HEK293 (cell line): ENCODE results near the gene NRBF2.

Source experiments
- CTCF ChIA-PET: fragments of 350-600 bp; formaldehyde crosslinking; extraction: SDS; loops from one replicate; lab custom pipeline; 2021; ENCODE audit warnings: antibody characterized with exemption; lab: Yijun Ruan, JAX
- POLR2A ChIA-PET: fragments of 300-600 bp; formaldehyde crosslinking; extraction: SDS; loops from one replicate; lab custom pipeline; 2020; ENCODE audit warnings: antibody characterized with exemption, inconsistent platforms; lab: Yijun Ruan, JAX
- H3K27ac ChIP-seq: fragments of 200-500 bp; sonication (Bioruptor generic); 2 replicates; pipeline ENCODE4 v1.5.1; 2014; ENCODE audit warnings: low read depth, low read length, control low read depth, inconsistent platforms; ENCODE audit errors: extremely low read depth
- H3K36me3 ChIP-seq, 2 experiments: fragments of 200-500 bp in 1 of 2; sonication (Bioruptor generic) in 1 of 2; 1 replicate in 1 of 2; 2 replicates in 1 of 2; pipeline ENCODE4 v1.5.1; 2014 to 2017; ENCODE audit warnings: inconsistent platforms in 2 of 2, low read length in 2 of 2; ENCODE audit not compliant: control insufficient read depth in 2 of 2, insufficient read depth in 1 of 2
- H3K4me1 ChIP-seq: fragments of 200-500 bp; sonication (Bioruptor generic); 2 replicates; pipeline ENCODE4 v1.5.1; 2014; ENCODE audit warnings: mild to moderate bottlenecking, low read length, inconsistent platforms; ENCODE audit not compliant: control insufficient read depth, insufficient read depth
- H3K4me3 ChIP-seq: 2 replicates; pipeline ENCODE4 v1.5.1; 2011; ENCODE audit warnings: low read depth, mild to moderate bottlenecking, control low read depth, low read length, moderate library complexity
- H3K9me3 ChIP-seq: fragments of 200-500 bp; sonication (Bioruptor generic); 2 replicates; pipeline ENCODE4 v1.5.1; 2014; ENCODE audit warnings: low read depth, low read length, inconsistent platforms; ENCODE audit not compliant: control insufficient read depth, insufficient read depth
- BCL11B ChIP-seq: fragments of 450-650 bp; formaldehyde crosslinking; IDR thresholded peaks from 2 replicates; pipeline ENCODE4 v1.5.1; 2016; ENCODE audit warnings: low read depth, missing biosample characterization, missing genetic modification characterization
- GLIS1 ChIP-seq: fragments of 450-650 bp; formaldehyde crosslinking; IDR thresholded peaks from 2 replicates; pipeline ENCODE4 v1.5.1; 2016; ENCODE audit warnings: missing biosample characterization, missing genetic modification characterization
- IKZF3 ChIP-seq: fragments of 450-650 bp; IDR thresholded peaks from 2 replicates; pipeline ENCODE4 v1.5.0; 2018; ENCODE audit warnings: missing biosample characterization, mild to moderate bottlenecking, missing genetic modification characterization, moderate library complexity
- KLF16 ChIP-seq: fragments of 450-650 bp; formaldehyde crosslinking; IDR thresholded peaks from 2 replicates; pipeline ENCODE4 v1.5.1; 2017; ENCODE audit warnings: missing biosample characterization, missing genetic modification characterization
- KLF9 ChIP-seq: fragments of 450-650 bp; formaldehyde crosslinking; IDR thresholded peaks from 2 replicates; pipeline ENCODE4 v1.5.1; 2016; ENCODE audit warnings: missing biosample characterization, missing genetic modification characterization, low read depth
- MYNN ChIP-seq: fragments of 450-650 bp; formaldehyde crosslinking; IDR thresholded peaks from 2 replicates; pipeline ENCODE4 v1.5.1; 2016; ENCODE audit warnings: missing biosample characterization, missing genetic modification characterization, borderline replicate concordance
- PRDM1 ChIP-seq: fragments of 450-650 bp; formaldehyde crosslinking; IDR thresholded peaks from 2 replicates; pipeline ENCODE4; 2016; ENCODE audit warnings: missing biosample characterization, missing genetic modification characterization
- TCF7L2 ChIP-seq: IDR thresholded peaks from 2 replicates; pipeline ENCODE4 v1.6.1; 2011; ENCODE audit warnings: low read depth, mild to moderate bottlenecking, inconsistent platforms, low read length, moderate library complexity, borderline replicate concordance
- ZBTB20 ChIP-seq: fragments of 450-650 bp; formaldehyde crosslinking; IDR thresholded peaks from 2 replicates; pipeline ENCODE4 v1.5.1; 2016; ENCODE audit warnings: missing biosample characterization, missing genetic modification characterization
- ZIC2 ChIP-seq: fragments of 450-650 bp; formaldehyde crosslinking; IDR thresholded peaks from 2 replicates; pipeline ENCODE4 v1.5.1; 2016; ENCODE audit warnings: missing biosample characterization, missing genetic modification characterization
- ZNF132 ChIP-seq: fragments of 450-650 bp; formaldehyde crosslinking; IDR thresholded peaks from 2 replicates; pipeline ENCODE4 v1.5.1; 2017; ENCODE audit warnings: missing biosample characterization, missing genetic modification characterization, borderline replicate concordance
- ZNF174 ChIP-seq: fragments of 450-650 bp; formaldehyde crosslinking; IDR thresholded peaks from 2 replicates; pipeline ENCODE4 v1.5.0; 2017; ENCODE audit warnings: missing biosample characterization, mild to moderate bottlenecking, missing genetic modification characterization
- ZNF175 ChIP-seq: fragments of 450-650 bp; formaldehyde crosslinking; IDR thresholded peaks from 2 replicates; pipeline ENCODE4 v1.5.1; 2016; ENCODE audit warnings: missing biosample characterization, missing genetic modification characterization
- ZNF184 ChIP-seq: fragments of 450-650 bp; IDR thresholded peaks from 2 replicates; pipeline ENCODE4 v1.5.1; 2018; ENCODE audit warnings: missing biosample characterization, mild to moderate bottlenecking, missing genetic modification characterization
- ZNF211 ChIP-seq: fragments of 450-650 bp; formaldehyde crosslinking; IDR thresholded peaks from 2 replicates; pipeline ENCODE4 v1.5.1; 2016; ENCODE audit warnings: low read depth, missing biosample characterization, missing genetic modification characterization
- ZNF26 ChIP-seq: fragments of 450-650 bp; formaldehyde crosslinking; IDR thresholded peaks from 2 replicates; pipeline ENCODE4 v1.5.1; 2016; ENCODE audit warnings: missing biosample characterization, missing genetic modification characterization
- ZNF311 ChIP-seq: fragments of 450-650 bp; formaldehyde crosslinking; IDR thresholded peaks from 2 replicates; pipeline ENCODE4 v1.5.1; 2017; ENCODE audit warnings: missing biosample characterization, missing genetic modification characterization, borderline replicate concordance
- ZNF391 ChIP-seq: fragments of 450-650 bp; formaldehyde crosslinking; IDR thresholded peaks from 2 replicates; pipeline ENCODE4 v1.5.1; 2016; ENCODE audit warnings: low read depth, missing biosample characterization, missing genetic modification characterization, borderline replicate concordance
- ZNF416 ChIP-seq: fragments of 450-650 bp; formaldehyde crosslinking; IDR thresholded peaks from 2 replicates; pipeline ENCODE4 v1.5.1; 2016; ENCODE audit warnings: missing biosample characterization, missing genetic modification characterization
- ZNF423 ChIP-seq: fragments of 450-650 bp; formaldehyde crosslinking; IDR thresholded peaks from 2 replicates; pipeline ENCODE4 v1.5.1; 2016; ENCODE audit warnings: missing biosample characterization, missing genetic modification characterization
- ZNF48 ChIP-seq: fragments of 450-650 bp; formaldehyde crosslinking; IDR thresholded peaks from 2 replicates; pipeline ENCODE4 v1.5.1; 2016; ENCODE audit warnings: missing biosample characterization, missing genetic modification characterization
- ZNF510 ChIP-seq: fragments of 450-650 bp; formaldehyde crosslinking; IDR thresholded peaks from 2 replicates; pipeline ENCODE4 v1.5.1; 2018; ENCODE audit warnings: mild to moderate bottlenecking, missing genetic modification characterization, missing biosample characterization; ENCODE audit not compliant: insufficient replicate concordance
- ZNF521 ChIP-seq: fragments of 450-650 bp; formaldehyde crosslinking; IDR thresholded peaks from 2 replicates; pipeline ENCODE4 v1.5.1; 2017; ENCODE audit warnings: missing biosample characterization, mild to moderate bottlenecking, missing genetic modification characterization
- ZNF529 ChIP-seq: fragments of 450-650 bp; formaldehyde crosslinking; IDR thresholded peaks from 2 replicates; pipeline ENCODE4 v1.5.1; 2017; ENCODE audit warnings: missing genetic modification characterization, missing biosample characterization; ENCODE audit not compliant: insufficient replicate concordance
- ZNF561 ChIP-seq: fragments of 450-650 bp; IDR thresholded peaks from 2 replicates; pipeline ENCODE4 v1.5.1; 2018; ENCODE audit warnings: missing biosample characterization, missing genetic modification characterization, borderline replicate concordance
- ZNF585B ChIP-seq: fragments of 450-650 bp; formaldehyde crosslinking; IDR thresholded peaks from 2 replicates; pipeline ENCODE4 v1.5.1; 2016; ENCODE audit warnings: missing biosample characterization, missing genetic modification characterization
- ZNF623 ChIP-seq: fragments of 450-650 bp; formaldehyde crosslinking; IDR thresholded peaks from 2 replicates; pipeline ENCODE4 v1.5.1; 2016; ENCODE audit warnings: missing biosample characterization, missing genetic modification characterization
- ZNF660 ChIP-seq: fragments of 450-650 bp; IDR thresholded peaks from 2 replicates; pipeline ENCODE4 v1.5.1; 2018; ENCODE audit warnings: missing biosample characterization, mild to moderate bottlenecking, missing genetic modification characterization
- ZNF843 ChIP-seq: fragments of 450-650 bp; formaldehyde crosslinking; IDR thresholded peaks from 2 replicates; pipeline ENCODE4 v1.5.1; 2016; ENCODE audit warnings: missing biosample characterization, missing genetic modification characterization
- TF ChIP-seq, protein P1 (sequence below): fragments of 450-650 bp; formaldehyde crosslinking; IDR thresholded peaks from 2 replicates; pipeline ENCODE4 v1.5.1; 2016; ENCODE audit warnings: missing biosample characterization, missing genetic modification characterization
- TF ChIP-seq, protein P2 (sequence below): fragments of 450-650 bp; formaldehyde crosslinking; IDR thresholded peaks from 2 replicates; pipeline ENCODE4 v1.5.1; 2016; ENCODE audit warnings: missing biosample characterization, missing genetic modification characterization
- TF ChIP-seq, protein P3 (sequence below): fragments of 450-650 bp; formaldehyde crosslinking; IDR thresholded peaks from 2 replicates; pipeline ENCODE4 v1.5.1; 2016; ENCODE audit warnings: missing biosample characterization, missing genetic modification characterization

NRBF2 gene

DNA sequence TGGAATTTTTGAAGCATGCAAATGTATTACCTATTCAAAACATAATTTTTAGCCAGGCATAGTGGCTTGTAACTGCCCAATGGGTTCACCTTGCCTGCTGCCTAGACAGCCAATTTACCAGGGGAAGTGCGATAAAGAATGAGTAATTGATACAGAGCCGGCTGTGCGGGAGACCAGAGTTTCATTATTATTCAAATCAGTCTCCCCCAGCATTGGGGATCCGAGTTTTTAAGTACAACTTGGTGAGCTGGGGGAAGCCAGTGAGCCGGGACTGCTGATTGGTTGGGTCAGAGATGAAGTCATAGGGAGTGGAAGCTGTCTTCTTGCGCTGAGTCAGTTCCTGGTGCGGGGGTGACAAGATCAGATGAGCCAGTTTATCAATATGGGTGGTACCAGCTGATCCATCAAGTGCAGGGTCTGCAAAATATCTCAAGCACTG lies 29.1 kb upstream of the NRBF2 start:
- POLR2A ChIA-PET, result interaction anchor here (1.5 kb wide), 1 partner anchor 29 kb away, joined by 4 read pairs; the partner anchor contains the start of gene NRBF2
- CTCF ChIA-PET, result no interaction called here
- Histone ChIP-seq H3K9me3 (no peaks in the 10 kb centered on the region), H3K36me3 (no peaks in the 10 kb centered on the region), H3K27ac (no peak overlapping the region), H3K4me1 (no peaks in the 10 kb centered on the region), H3K4me3 (no peak overlapping the region)
- TF ChIP-seq TCF7L2 (no peak), ZNF660 (no peak), ZNF132 (tag by site-specific recombination) (no peak), ZNF48 (tag by site-specific recombination) (no peak), ZNF311 (tag by site-specific recombination) (no peak), PRDM1 (no peak), ZNF175 (tag by site-specific recombination) (no peak), ZNF423 (tag by site-specific recombination) (no peak), ZNF561 (no peak), IKZF3 (no peak), ZNF529 (tag by site-specific recombination) (no peak), ZNF843 (tag by site-specific recombination) (no peak), ZIC2 (tag by site-specific recombination) (no peak), ZNF585B (tag by site-specific recombination) (no peak)
- TF ChIP-seq, protein P1, sequence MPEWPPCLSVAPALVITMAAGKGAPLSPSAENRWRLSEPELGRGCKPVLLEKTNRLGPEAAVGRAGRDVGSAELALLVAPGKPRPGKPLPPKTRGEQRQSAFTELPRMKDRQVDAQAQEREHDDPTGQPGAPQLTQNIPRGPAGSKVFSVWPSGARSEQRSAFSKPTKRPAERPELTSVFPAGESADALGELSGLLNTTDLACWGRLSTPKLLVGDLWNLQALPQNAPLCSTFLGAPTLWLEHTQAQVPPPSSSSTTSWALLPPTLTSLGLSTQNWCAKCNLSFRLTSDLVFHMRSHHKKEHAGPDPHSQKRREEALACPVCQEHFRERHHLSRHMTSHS (tag by site-specific recombination), result no peak
- TF ChIP-seq, protein P2, sequence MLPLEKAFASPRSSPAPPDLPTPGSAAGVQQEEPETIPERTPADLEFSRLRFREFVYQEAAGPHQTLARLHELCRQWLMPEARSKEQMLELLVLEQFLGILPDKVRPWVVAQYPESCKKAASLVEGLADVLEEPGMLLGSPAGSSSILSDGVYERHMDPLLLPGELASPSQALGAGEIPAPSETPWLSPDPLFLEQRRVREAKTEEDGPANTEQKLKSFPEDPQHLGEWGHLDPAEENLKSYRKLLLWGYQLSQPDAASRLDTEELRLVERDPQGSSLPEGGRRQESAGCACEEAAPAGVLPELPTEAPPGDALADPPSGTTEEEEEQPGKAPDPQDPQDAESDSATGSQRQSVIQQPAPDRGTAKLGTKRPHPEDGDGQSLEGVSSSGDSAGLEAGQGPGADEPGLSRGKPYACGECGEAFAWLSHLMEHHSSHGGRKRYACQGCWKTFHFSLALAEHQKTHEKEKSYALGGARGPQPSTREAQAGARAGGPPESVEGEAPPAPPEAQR, result no peak
- TF ChIP-seq, protein P3, sequence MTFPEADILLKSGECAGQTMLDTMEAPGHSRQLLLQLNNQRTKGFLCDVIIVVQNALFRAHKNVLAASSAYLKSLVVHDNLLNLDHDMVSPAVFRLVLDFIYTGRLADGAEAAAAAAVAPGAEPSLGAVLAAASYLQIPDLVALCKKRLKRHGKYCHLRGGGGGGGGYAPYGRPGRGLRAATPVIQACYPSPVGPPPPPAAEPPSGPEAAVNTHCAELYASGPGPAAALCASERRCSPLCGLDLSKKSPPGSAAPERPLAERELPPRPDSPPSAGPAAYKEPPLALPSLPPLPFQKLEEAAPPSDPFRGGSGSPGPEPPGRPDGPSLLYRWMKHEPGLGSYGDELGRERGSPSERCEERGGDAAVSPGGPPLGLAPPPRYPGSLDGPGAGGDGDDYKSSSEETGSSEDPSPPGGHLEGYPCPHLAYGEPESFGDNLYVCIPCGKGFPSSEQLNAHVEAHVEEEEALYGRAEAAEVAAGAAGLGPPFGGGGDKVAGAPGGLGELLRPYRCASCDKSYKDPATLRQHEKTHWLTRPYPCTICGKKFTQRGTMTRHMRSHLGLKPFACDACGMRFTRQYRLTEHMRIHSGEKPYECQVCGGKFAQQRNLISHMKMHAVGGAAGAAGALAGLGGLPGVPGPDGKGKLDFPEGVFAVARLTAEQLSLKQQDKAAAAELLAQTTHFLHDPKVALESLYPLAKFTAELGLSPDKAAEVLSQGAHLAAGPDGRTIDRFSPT (tag by site-specific recombination), result no peak

- no peak overlapping the region for H3K27ac ChIP-seq
- ChIA-PET POLR2A (interaction anchor here (0.6 to 1.5 kb wide), 2 partner anchors 22 to 28 kb away, joined by 4 to 6 read pairs; partner anchors contain the start of gene NRBF2), CTCF (no interaction called here)
- H3K4me1 ChIP-seq, result no peaks in the 10 kb centered on the region
- TF ChIP-seq ZNF521 (no peak), ZNF211 (tag by site-specific recombination) (no peak), MYNN (tag by site-specific recombination) (no peak), ZNF391 (no peak), ZNF416 (tag by site-specific recombination) (no peak), ZBTB20 (tag by site-specific recombination) (no peak), ZNF623 (tag by site-specific recombination) (no peak), ZNF510 (tag by site-specific recombination) (no peak), ZNF174 (tag by site-specific recombination) (no peak), BCL11B (tag by site-specific recombination) (no peak), ZNF184 (tag by site-specific recombination) (no peak), GLIS1 (tag by site-specific recombination) (no peak), KLF9 (tag by site-specific recombination) (no peak), ZNF26 (tag by site-specific recombination) (no peak), KLF16 (tag by site-specific recombination) (no peak)
- no peak overlapping the region for H3K4me3 ChIP-seq
- H3K9me3 ChIP-seq, result no peaks in the 10 kb centered on the region
- no peaks in the 10 kb centered on the region for H3K36me3 ChIP-seq
Measured at GRCh38 chr10:63105225-63106110, 27.7 kb upstream of the NRBF2 start.
